GM12801 (cell line): ENCODE data around the gene CD79A.

Experiments used
- TF ChIP-seq, protein P1 (sequence below): IDR thresholded peaks from one replicate; pipeline ENCODE4 v1.5.1; 2011; ENCODE audit warnings: control low read depth; ENCODE audit not compliant: insufficient read length; ENCODE audit errors: extremely low read depth

Gene CD79A

DNA sequence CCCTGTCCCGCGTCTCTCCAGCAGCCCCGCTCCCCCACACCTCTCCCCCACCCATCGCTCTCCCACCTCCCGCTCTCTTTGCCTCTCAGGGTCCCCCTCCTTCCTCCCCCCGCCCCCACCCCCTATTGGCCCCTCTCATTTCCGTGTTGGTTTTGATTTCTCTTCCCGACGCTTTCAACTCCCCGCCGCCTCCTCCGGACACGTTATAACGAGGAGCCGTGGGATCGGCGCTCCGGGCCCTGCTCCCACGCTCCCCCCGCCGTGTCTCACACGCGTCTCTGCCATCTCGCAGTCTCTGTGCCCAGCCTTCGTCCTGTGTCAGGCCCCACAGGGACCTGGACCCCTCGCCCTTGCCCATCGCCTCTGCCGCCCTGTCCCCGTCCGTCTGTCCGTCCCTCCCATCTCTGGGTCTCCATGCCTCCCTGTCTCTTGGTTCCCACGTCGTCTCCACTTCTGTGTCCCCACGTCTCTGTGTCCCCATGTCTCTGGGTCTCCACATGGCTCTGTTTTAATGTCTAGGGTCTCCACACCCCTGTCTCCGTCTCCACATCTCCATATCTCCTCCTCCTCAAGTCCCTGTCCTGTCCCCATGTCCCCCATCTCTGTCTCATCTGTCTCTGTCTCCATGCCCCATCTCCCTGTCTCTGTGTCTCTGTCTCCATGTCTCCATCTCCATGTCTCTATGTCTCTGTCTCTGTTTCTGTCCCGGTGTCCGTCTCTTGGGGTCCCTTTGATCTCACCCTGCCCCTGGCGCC lies 38.1 kb downstream of the CD79A start:
- TF ChIP-seq, protein P1, sequence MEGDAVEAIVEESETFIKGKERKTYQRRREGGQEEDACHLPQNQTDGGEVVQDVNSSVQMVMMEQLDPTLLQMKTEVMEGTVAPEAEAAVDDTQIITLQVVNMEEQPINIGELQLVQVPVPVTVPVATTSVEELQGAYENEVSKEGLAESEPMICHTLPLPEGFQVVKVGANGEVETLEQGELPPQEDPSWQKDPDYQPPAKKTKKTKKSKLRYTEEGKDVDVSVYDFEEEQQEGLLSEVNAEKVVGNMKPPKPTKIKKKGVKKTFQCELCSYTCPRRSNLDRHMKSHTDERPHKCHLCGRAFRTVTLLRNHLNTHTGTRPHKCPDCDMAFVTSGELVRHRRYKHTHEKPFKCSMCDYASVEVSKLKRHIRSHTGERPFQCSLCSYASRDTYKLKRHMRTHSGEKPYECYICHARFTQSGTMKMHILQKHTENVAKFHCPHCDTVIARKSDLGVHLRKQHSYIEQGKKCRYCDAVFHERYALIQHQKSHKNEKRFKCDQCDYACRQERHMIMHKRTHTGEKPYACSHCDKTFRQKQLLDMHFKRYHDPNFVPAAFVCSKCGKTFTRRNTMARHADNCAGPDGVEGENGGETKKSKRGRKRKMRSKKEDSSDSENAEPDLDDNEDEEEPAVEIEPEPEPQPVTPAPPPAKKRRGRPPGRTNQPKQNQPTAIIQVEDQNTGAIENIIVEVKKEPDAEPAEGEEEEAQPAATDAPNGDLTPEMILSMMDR = no peak

DNA sequence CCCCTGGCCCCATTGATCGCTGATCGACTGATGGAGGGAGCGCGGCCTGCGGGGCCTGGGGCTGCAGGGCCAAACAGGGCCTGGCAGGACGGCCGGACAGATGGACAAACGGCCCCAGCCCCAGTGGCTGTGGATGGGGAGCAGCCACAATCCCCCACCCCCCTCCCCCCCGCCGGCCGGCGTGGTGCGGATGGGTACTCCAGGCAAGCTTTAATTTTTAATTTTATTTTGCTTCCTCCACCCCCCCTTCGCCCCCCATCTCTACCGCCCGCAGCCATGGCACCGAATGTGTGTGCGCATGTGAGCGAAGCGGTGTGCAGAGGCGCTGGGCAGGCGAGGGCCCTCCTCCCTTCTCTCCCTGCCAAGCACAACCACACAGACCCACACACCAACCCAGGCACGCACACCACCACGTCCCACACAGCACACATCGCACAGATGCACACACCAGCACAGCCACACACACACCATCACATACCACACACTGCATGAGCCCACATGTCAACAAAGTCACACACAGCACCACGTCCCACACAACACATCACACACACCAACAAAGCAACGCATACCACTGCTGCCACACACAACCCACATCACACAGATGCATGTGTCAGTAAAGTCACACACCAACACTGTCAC lies 38.8 kb downstream of the CD79A start:
- TF ChIP-seq, protein P1 = no peak

DNA sequence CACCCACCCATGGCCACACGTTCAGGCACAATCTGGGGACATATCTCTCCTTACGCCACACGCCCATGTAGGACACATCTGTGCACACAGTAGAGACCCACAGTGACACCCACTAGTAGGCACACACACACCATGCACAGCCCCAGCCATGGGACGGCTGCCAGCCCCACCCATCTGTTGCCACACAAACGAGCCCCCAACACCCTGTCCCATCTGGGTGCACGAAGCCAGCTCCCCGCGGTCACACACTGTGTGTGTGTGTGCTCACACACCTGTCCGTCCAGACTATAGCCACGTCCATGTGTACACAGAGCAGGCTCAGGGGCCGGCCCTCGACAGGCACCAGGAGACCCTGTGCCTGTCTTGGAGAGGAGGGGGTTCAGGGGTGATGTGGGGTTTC lies 40.6 kb downstream of the CD79A start:
- TF ChIP-seq, protein P1 = no peak

GRCh38 chr19:41918095-41918494 lies 41.0 kb downstream of the CD79A start:
- TF ChIP-seq, protein P1 = no peak

- TF ChIP-seq, protein P1 = no peak
Measured at GRCh38 chr19:41918653-41919244, 41.7 kb downstream of the CD79A start.

DNA sequence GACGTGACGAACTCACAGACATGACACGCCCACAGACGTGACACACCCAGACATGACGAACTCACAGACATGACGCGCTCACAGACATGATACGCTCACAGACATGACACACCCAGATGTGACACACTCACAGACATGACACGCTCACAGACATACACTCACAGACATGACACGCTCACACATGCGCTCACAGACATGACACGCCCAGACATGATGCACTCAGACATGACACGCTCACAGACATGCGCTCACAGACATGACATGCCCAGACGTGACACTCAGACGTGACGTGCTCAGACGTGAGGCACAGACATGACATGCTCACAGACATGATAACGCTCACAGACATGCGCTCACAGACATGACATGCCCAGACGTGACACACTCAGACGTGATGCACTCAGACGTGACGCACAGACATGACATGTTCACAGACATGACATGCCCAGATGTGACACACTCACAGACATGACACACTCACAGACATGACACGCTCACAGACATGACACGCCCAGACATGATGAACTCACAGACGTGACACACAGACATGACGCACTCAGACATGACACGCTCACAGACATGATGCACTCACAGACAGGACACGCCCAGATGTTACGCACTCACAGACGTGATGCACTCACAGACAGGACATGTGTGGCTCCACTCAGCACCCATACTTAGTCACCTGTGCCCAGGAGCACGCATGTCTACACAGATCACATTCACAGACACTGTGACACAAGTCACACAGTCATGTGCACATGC lies 43.1 kb downstream of the CD79A start:
- TF ChIP-seq, protein P1 = no peak
